ENCODE data around the gene ELP6.

Gene ELP6

GRCh38 chr3:47513125-47513929, at the start of gene ELP6:
ELP6 (minus strand) TSS chr3:47513712; CDS start chr3:47513590, 122 bp downstream.
- DNase-seq, result peak; percentile 98

GRCh38 chr3:47556351-47556750, 42.8 kb upstream of the ELP6 start:
- DNase-seq, result no peak

GRCh38 chr3:47554335-47554734, 40.8 kb upstream of the ELP6 start:
- no peak for DNase-seq

GRCh38 chr3:47553407-47553806, 39.9 kb upstream of the ELP6 start:
- no peak for DNase-seq

- peak; percentile 68 for DNase-seq
Measured at GRCh38 chr3:47542471-47543173, 29.1 kb upstream of the ELP6 start.

- no peak for DNase-seq
Measured at GRCh38 chr3:47541583-47542108, 28.1 kb upstream of the ELP6 start.

- no peak for DNase-seq
Measured at GRCh38 chr3:47540281-47540680, 26.8 kb upstream of the ELP6 start.

GRCh38 chr3:47536967-47537366, 23.5 kb upstream of the ELP6 start:
- no peak for DNase-seq

GRCh38 chr3:47536221-47536891, 22.8 kb upstream of the ELP6 start:
- DNase-seq, result no peak

GRCh38 chr3:47533996-47534454, 20.5 kb upstream of the ELP6 start:
- DNase-seq, result no peak

GRCh38 chr3:47533481-47533880, 20.0 kb upstream of the ELP6 start:
- no peak for DNase-seq

GRCh38 chr3:47527952-47528725, 14.6 kb upstream of the ELP6 start:
- DNase-seq, result no peak

- DNase-seq, result no peak
Measured at GRCh38 chr3:47525617-47526016, 12.1 kb upstream of the ELP6 start.

GRCh38 chr3:47523310-47524073, 10.0 kb upstream of the ELP6 start:
- DNase-seq, result no peak

- DNase-seq, result peak; percentile 90
Measured at GRCh38 chr3:47522082-47522987, 8.8 kb upstream of the ELP6 start.

GRCh38 chr3:47520756-47521155, 7.2 kb upstream of the ELP6 start:
- DNase-seq, result no peak

GRCh38 chr3:47517937-47518336, 4.4 kb upstream of the ELP6 start:
- no peak for DNase-seq

- no peak for DNase-seq
Measured at GRCh38 chr3:47515864-47516319, 2.4 kb upstream of the ELP6 start.

GRCh38 chr3:47515100-47515499, 1.6 kb upstream of the ELP6 start:
- no peak for DNase-seq

- DNase-seq, result peak; percentile 57
Measured at GRCh38 chr3:47512416-47513124, 942 bp downstream of the ELP6 start.

Data from femur (tissue), 1 donor.